Measurements from ENCODE around the gene RALGAPA2. TPM values are rescaled to one million over a fixed set of nuclear protein-coding genes. Genes with fewer than 3 reads are reported as not detected.

RALGAPA2 gene
- total RNA-seq, 4 donors from 2014 or later, result 20.5 to 42.9 (median 29.6) TPM

DNA sequence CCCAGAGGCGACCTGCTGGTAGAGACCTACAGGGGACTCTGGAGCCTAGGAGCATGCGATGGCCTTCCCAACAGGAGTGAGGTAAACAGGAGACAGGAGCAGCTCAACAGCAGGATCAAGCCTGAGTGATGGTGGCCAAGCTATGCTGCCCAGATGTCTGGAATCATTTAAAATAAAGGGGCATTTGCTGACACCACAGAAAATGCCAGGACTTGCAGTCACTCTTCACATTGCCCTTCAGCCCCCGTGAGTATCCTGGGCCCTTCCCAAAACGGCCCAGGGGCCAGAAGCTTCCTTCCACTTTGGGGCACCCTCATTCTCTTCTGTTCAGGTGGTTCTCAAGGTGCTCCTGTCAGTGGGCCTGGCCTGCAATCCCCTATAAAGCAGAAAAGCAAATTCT, 321.3 kb downstream of the RALGAPA2 start:
- Histone ChIP-seq H3K4me3 (no peak overlapping the region), H3K27me3 (no peaks in the 10 kb centered on the region), H3K9me3 (no peaks in the 10 kb centered on the region), H3K27ac (no peak overlapping the region), H3K36me3 (peaks cover 0 to 44% (median 0%) of the 10 kb centered on the region in 3 donors), H3K4me1 (peaks cover 0 to 14% (median 3%) of the 10 kb centered on the region in 4 donors)
- no peak for TF ChIP-seq POLR2A (IDR thresholded peaks at IDR 0.05)
- TF ChIP-seq, protein P1, sequence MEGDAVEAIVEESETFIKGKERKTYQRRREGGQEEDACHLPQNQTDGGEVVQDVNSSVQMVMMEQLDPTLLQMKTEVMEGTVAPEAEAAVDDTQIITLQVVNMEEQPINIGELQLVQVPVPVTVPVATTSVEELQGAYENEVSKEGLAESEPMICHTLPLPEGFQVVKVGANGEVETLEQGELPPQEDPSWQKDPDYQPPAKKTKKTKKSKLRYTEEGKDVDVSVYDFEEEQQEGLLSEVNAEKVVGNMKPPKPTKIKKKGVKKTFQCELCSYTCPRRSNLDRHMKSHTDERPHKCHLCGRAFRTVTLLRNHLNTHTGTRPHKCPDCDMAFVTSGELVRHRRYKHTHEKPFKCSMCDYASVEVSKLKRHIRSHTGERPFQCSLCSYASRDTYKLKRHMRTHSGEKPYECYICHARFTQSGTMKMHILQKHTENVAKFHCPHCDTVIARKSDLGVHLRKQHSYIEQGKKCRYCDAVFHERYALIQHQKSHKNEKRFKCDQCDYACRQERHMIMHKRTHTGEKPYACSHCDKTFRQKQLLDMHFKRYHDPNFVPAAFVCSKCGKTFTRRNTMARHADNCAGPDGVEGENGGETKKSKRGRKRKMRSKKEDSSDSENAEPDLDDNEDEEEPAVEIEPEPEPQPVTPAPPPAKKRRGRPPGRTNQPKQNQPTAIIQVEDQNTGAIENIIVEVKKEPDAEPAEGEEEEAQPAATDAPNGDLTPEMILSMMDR (IDR thresholded peaks at IDR 0.05), result no peak
- no peak for TF ChIP-seq EP300 (IDR thresholded peaks at IDR 0.05)
- no peak for DNase-seq (ENCODE audit: low spot score in 2 of 2)
- WGBS, 2 donors, result 88 to 94% methylated on average over 4 of the region's 4 CpGs

DNA sequence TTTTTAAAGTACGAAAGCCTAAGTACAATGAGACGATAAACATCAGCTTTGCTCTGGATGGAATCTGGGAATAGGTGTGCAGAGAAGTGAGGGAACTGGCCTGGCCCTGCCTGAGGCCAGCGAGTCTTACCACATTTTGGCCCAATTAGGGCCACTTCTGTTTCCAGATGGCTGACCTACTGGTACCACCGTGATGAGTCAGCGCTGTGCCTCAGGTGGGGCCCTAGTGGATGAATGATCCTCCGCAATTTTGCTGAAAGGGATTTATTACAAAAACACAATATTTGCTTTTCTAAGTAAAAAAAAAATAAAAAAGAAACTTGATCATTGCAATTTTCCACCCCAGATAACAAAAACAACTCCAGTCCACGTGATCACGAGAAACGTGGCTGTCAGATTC, 322.1 kb downstream of the RALGAPA2 start:
- Histone ChIP-seq H3K4me1 (peaks cover 0 to 14% (median 3%) of the 10 kb centered on the region in 4 donors), H3K9me3 (no peaks in the 10 kb centered on the region), H3K4me3 (no peak overlapping the region), H3K27ac (no peak overlapping the region), H3K36me3 (peaks cover 0 to 37% (median 0%) of the 10 kb centered on the region in 3 donors), H3K27me3 (no peaks in the 10 kb centered on the region)
- 94 to 97% methylated on average over 9 of the region's 9 CpGs for WGBS, 2 donors
- TF ChIP-seq EP300 (IDR thresholded peaks at IDR 0.05), result no peak
- TF ChIP-seq POLR2A (IDR thresholded peaks at IDR 0.05), result no peak
- TF ChIP-seq, protein P1 (IDR thresholded peaks at IDR 0.05), result no peak
- no peak for DNase-seq (ENCODE audit: low spot score in 2 of 2)

DNA sequence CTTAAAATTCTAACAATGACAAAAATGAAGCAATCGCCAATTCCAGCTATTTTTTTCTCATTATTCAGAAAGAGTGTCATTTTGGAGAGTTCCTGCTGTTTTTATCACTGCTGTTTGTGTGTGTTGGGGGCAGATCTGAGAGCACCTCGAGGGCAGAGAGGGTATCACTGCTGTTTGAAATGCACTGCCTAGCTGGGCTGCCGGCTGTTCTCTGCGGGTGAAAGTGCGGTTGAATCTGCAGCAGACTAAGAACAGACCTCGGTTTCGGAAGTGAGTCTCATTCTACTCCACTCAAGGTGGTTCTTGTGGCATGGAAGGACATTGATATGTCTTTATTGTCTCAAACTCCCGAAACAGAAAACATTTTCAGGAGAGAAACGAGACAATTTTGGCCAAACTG, 326.3 kb downstream of the RALGAPA2 start:
- Histone ChIP-seq H3K4me3 (no peak overlapping the region), H3K27me3 (peaks cover 0 to 9% of the 10 kb centered on the region in 2 donors), H3K36me3 (peaks cover 0 to 15% (median 0%) of the 10 kb centered on the region in 3 donors), H3K4me1 (no peaks in the 10 kb centered on the region), H3K9me3 (peaks cover 0 to 1% (median 0%) of the 10 kb centered on the region in 4 donors), H3K27ac (no peak overlapping the region)
- WGBS, 2 donors, result 75% methylated on average over 9 of the region's 9 CpGs
- DNase-seq (ENCODE audit: low spot score in 2 of 2), result no peak
- TF ChIP-seq POLR2A (IDR thresholded peaks at IDR 0.05) (no peak), EP300 (IDR thresholded peaks at IDR 0.05) (no peak)
- TF ChIP-seq, protein P1 (IDR thresholded peaks at IDR 0.05), result no peak

DNA sequence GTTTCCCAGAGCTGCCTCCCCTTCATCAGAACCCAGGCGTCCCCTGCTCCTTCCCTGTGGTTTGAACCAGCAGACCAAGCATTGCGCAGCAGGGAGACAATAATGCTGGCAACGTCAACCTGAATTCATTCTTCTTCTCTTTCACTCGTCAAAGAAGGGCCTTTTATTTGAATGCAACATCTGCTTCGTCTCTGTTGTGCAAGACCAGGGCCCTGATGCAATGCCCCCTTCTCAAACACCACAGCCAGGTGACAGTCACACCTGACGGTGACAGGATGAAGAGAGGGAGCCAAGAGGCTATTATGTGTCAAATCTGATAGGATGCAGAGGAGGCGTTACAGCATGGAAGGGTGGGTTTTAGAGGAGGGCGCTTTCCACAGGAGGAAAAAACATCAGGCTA, 336.6 kb downstream of the RALGAPA2 start:
- H3K4me3 ChIP-seq, result no peak overlapping the region
- no peaks in the 10 kb centered on the region for H3K4me1 ChIP-seq
- no peaks in the 10 kb centered on the region for H3K36me3 ChIP-seq
- peaks cover 0 to 50% of the 10 kb centered on the region in 2 donors for H3K27me3 ChIP-seq
- no peak for DNase-seq (ENCODE audit: low spot score in 2 of 2)
- TF ChIP-seq, protein P1 (IDR thresholded peaks at IDR 0.05), result no peak
- TF ChIP-seq EP300 (IDR thresholded peaks at IDR 0.05), result no peak
- no peak for TF ChIP-seq POLR2A (IDR thresholded peaks at IDR 0.05)
- WGBS, 2 donors, result 61 to 69% methylated on average over 8 of the region's 8 CpGs
- H3K27ac ChIP-seq, result no peak overlapping the region
- H3K9me3 ChIP-seq, result peaks cover 0 to 7% (median 0%) of the 10 kb centered on the region in 4 donors

DNA sequence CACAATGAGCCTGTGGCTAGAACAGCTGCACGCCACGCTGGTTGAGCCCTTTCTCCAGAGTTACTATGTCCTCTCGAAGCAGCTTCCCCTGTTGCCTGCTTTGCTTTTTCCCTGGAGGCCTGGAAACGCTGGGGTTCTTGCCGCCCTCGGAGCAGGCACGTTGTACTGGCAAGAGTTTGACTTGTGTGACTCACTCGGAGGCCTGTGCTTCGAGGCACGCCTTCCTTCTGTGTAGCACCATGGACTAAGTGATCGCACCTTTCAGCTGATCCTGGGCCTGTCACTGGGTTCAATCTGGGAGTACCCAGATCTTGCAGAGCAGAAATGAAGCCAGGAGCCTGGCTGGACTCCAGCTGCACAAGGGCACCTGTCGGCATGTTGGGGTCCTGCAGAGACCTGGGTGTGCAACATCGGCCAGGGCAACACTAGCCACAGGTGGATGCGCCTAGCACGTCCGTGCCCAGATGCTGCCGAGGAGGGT, 339.3 kb downstream of the RALGAPA2 start:
- TF ChIP-seq POLR2A (IDR thresholded peaks at IDR 0.05), result no peak
- no peak for TF ChIP-seq EP300 (IDR thresholded peaks at IDR 0.05)
- TF ChIP-seq, protein P1 (IDR thresholded peaks at IDR 0.05), result no peak
- WGBS, 2 donors, result 63 to 70% methylated on average over 16 to 17 of the region's 17 CpGs
- no peaks in the 10 kb centered on the region for H3K36me3 ChIP-seq
- DNase-seq (ENCODE audit: low spot score in 2 of 2), result no peak
- H3K4me3 ChIP-seq, result no peak overlapping the region
- no peak overlapping the region for H3K27ac ChIP-seq
- no peaks in the 10 kb centered on the region for H3K9me3 ChIP-seq
- H3K4me1 ChIP-seq, result peaks cover 0 to 15% (median 5%) of the 10 kb centered on the region in 4 donors
- peaks cover 0 to 71% of the 10 kb centered on the region in 2 donors for H3K27me3 ChIP-seq

Measured in tibial nerve (tissue), 4 donors.